NCI-H2029 treated with DMSO at 0.1 percent for 48 hours (cell line): ENCODE results near the gene SFXN2.
"Not testable (repeated sequence)": the region's sequence is repeated elsewhere in the genome, so short reads cannot be mapped to it uniquely, and the experiment has no call there.

Source experiments
- DNase-seq: peaks from one replicate; lab custom pipeline; 2025; lab: John Stamatoyannopoulos, UW

SFXN2 gene

GRCh38 chr10:102681696-102682095, 32.7 kb upstream of the SFXN2 start:
- DNase-seq = no peak

- DNase-seq = no peak
These were observed 32.0 kb upstream of the SFXN2 start for GRCh38 chr10:102682416-102682815.

- DNase-seq = no peak
These were observed 31.5 kb upstream of the SFXN2 start for GRCh38 chr10:102682981-102683380.

GRCh38 chr10:102683736-102684135, 30.7 kb upstream of the SFXN2 start:
- DNase-seq = no peak

GRCh38 chr10:102691285-102692066, 23.0 kb upstream of the SFXN2 start:
- DNase-seq = no peak

GRCh38 chr10:102695401-102695800, 19.0 kb upstream of the SFXN2 start:
- not testable (repeated sequence) for DNase-seq

- DNase-seq = no peak
These were observed 17.7 kb upstream of the SFXN2 start for GRCh38 chr10:102696736-102697135.

GRCh38 chr10:102698894-102699293, 15.5 kb upstream of the SFXN2 start:
- no peak for DNase-seq

GRCh38 chr10:102701272-102701671, 13.2 kb upstream of the SFXN2 start:
- DNase-seq = no peak

GRCh38 chr10:102701796-102702195, 12.6 kb upstream of the SFXN2 start:
- DNase-seq = no peak

GRCh38 chr10:102702742-102703141, 11.7 kb upstream of the SFXN2 start:
- no peak for DNase-seq

- no peak for DNase-seq
These were observed 9.5 kb upstream of the SFXN2 start for GRCh38 chr10:102704915-102705314.

- no peak for DNase-seq
These were observed 8.9 kb upstream of the SFXN2 start for GRCh38 chr10:102705531-102705930.

GRCh38 chr10:102710609-102711008, 3.8 kb upstream of the SFXN2 start:
- no peak for DNase-seq

- DNase-seq = no peak
These were observed 2.3 kb upstream of the SFXN2 start for GRCh38 chr10:102712089-102712488.

- DNase-seq = no peak
These were observed 1.4 kb upstream of the SFXN2 start for GRCh38 chr10:102712843-102713538.

- DNase-seq = no peak
These were observed 960 bp upstream of the SFXN2 start for GRCh38 chr10:102713539-102713813.

- DNase-seq = peak; percentile 43
These were observed 419 bp upstream of the SFXN2 start, which contains the start of gene ARL3 for GRCh38 chr10:102713814-102714620. ARL3 (minus strand) TSS chr10:102714397; CDS start chr10:102714275, 122 bp downstream.

GRCh38 chr10:102715880-102716279, 1.4 kb downstream of the SFXN2 start:
- no peak for DNase-seq

- not testable (repeated sequence) for DNase-seq
These were observed 2.6 kb downstream of the SFXN2 start for GRCh38 chr10:102716900-102717565.

GRCh38 chr10:102718220-102718619, 3.8 kb downstream of the SFXN2 start:
- no peak for DNase-seq

GRCh38 chr10:102720337-102720736, 5.9 kb downstream of the SFXN2 start:
- DNase-seq = no peak
